ENCODE results near the gene ADGRB3.

Gene ADGRB3

DNA sequence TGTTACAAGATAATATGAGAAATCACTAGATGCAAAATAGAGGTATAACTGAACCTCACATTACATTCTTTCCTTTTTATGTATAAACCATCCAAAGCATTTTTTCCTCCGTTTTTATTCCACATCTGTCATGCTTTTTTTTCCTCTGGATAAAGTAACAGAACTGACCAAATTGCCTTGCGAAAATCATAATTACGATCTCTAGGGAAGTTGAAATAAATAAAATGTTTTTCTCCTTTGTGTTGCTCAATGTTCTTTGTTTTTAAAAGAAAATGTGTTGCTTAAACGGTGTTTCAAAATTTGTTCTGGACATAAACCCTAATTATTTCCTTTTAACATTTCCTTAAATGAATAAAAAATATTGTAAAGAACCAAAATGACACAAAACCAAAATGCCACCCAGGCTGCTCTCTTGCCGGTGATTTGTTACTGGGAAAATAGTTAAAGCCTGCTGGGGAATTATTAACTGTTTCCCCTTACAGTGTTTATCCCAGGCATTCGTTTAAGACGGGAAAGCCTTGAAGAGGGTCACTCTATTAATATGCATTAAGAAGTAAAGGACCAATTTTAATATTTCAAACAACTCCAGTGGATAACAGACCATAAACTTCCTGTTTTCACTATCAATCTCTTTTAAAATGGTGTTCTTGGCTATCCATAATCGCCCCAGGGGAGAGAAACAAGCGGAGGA lies 1.7 kb upstream of the ADGRB3 start:
- H3K4me3 ChIP-seq (ENCODE audit: low read length), result no peak overlapping the region
- no peak for DNase-seq (ENCODE audit: low read depth)
- TF ChIP-seq CTCF (IDR thresholded peaks at IDR 0.05; ENCODE audit: insufficient read depth, low read depth, low read length, missing control alignments), result no peak

GRCh38 chr6:68633972-68634725 lies 933 bp upstream of the ADGRB3 start:
- TF ChIP-seq CTCF (IDR thresholded peaks at IDR 0.05; ENCODE audit: insufficient read depth, low read depth, low read length, missing control alignments), result no peak
- peak overlapping the region; percentile 43 for H3K4me3 ChIP-seq (ENCODE audit: low read length)
- peak; percentile 6 for DNase-seq (ENCODE audit: low read depth)

GRCh38 chr6:68635412-68635705 lies 277 bp downstream of the ADGRB3 start:
- no peak for TF ChIP-seq CTCF (IDR thresholded peaks at IDR 0.05; ENCODE audit: insufficient read depth, low read depth, low read length, missing control alignments)
- H3K4me3 ChIP-seq (ENCODE audit: low read length), result peak overlapping the region; percentile 47
- no peak for DNase-seq (ENCODE audit: low read depth)

- H3K4me3 ChIP-seq (ENCODE audit: low read length), result peak overlapping the region; percentile 47
- TF ChIP-seq CTCF (IDR thresholded peaks at IDR 0.05; ENCODE audit: insufficient read depth, low read depth, low read length, missing control alignments), result no peak
Observed at GRCh38 chr6:68635706-68636513, 828 bp downstream of the ADGRB3 start.

GRCh38 chr6:68636666-68637065 lies 1.6 kb downstream of the ADGRB3 start:
- no peak for DNase-seq (ENCODE audit: low read depth)
- no peak overlapping the region for H3K4me3 ChIP-seq (ENCODE audit: low read length)
- no peak for TF ChIP-seq CTCF (IDR thresholded peaks at IDR 0.05; ENCODE audit: insufficient read depth, low read depth, low read length, missing control alignments)

More at GRCh38 chr6:68635706-68636513, 828 bp downstream of the ADGRB3 start:
- peak; percentile 12 for DNase-seq (ENCODE audit: low read depth)

DNA sequence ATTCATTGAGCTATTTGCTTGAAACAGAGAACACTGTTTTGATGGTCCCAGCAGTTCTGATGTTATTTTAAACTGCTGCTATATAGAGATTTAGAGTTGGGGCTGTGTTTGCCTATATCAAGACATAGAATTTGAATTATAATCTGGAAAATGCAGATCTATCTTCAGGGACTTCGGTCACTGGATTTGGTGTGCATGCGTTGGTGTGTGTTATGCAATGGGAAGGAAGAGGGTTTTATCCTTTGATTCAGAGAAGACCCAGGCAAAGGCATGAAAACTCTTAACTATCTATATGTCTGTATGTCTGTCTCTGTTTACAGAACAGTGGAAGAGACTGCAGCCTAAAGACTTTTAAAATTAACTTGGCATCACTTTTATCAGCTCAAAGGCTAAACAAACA lies 2.0 kb downstream of the ADGRB3 start:
- no peak for TF ChIP-seq CTCF (IDR thresholded peaks at IDR 0.05; ENCODE audit: insufficient read depth, low read depth, low read length, missing control alignments)
- no peak overlapping the region for H3K4me3 ChIP-seq (ENCODE audit: low read length)
- no peak for DNase-seq (ENCODE audit: low read depth)

Measured in epithelial cell of esophagus (primary cell).